GM21576 (cell line): ENCODE measurements around the gene GPX7.

Experiments
- ATAC-seq: cut with Tn5 transposase; IDR thresholded peaks from one replicate; pipeline ENCODE4 v1.9.1; 2021; ENCODE audit warnings: mild to moderate bottlenecking, moderate library complexity; ENCODE audit not compliant: unreplicated experiment

GPX7 gene

DNA sequence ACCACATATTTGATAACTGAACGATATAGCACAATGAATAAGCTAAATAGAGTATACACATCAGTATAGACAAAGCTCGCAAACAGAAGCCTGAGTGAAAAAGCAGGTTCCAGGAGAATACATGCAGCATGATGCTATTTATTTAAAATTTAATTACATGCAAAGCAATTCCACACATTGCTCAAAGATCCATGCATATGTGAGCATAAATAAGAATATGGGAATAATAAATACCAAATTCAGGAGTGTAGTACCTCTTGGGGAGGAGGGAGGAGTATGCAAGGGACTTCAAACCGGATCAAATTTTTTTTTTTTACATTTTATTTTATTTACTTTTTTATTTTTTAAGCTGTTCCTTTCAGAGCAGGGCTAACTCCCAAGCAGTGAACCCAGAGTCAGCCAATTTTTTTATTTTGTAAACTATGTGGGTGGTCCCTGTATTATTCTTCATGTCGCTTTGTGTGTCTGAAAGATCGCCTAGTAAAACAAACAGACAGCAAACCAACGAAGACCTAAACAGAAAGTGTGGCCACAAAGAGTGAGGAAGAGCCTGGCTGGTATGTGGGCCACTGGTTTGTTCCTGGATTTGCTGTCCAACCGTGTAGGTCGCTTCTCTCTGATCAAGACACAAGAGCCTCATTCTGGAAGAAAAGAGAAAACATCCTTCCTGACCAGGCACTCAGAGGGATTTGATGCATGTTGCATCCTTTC lies 26.6 kb downstream of the GPX7 start:
- no peak for ATAC-seq

GRCh38 chr1:52629325-52629643 lies 27.1 kb downstream of the GPX7 start:
- ATAC-seq, result no peak

- no peak for ATAC-seq
Observed at GRCh38 chr1:52629667-52630066, 27.5 kb downstream of the GPX7 start.

GRCh38 chr1:52631759-52632331 lies 29.7 kb downstream of the GPX7 start:
- no peak for ATAC-seq

GRCh38 chr1:52632732-52633290 lies 30.6 kb downstream of the GPX7 start, which contains the start of gene SHISAL2A:
Gene SHISAL2A (plus strand): TSS chr1:52633168. CDS start chr1:52633494, 326 bp downstream.
- ATAC-seq, result no peak

GRCh38 chr1:52633291-52633754 lies 31.2 kb downstream of the GPX7 start:
- ATAC-seq, result no peak

GRCh38 chr1:52634111-52634510 lies 31.9 kb downstream of the GPX7 start:
- no peak for ATAC-seq

- ATAC-seq, result no peak
Observed at GRCh38 chr1:52635321-52636089, 33.3 kb downstream of the GPX7 start.

DNA sequence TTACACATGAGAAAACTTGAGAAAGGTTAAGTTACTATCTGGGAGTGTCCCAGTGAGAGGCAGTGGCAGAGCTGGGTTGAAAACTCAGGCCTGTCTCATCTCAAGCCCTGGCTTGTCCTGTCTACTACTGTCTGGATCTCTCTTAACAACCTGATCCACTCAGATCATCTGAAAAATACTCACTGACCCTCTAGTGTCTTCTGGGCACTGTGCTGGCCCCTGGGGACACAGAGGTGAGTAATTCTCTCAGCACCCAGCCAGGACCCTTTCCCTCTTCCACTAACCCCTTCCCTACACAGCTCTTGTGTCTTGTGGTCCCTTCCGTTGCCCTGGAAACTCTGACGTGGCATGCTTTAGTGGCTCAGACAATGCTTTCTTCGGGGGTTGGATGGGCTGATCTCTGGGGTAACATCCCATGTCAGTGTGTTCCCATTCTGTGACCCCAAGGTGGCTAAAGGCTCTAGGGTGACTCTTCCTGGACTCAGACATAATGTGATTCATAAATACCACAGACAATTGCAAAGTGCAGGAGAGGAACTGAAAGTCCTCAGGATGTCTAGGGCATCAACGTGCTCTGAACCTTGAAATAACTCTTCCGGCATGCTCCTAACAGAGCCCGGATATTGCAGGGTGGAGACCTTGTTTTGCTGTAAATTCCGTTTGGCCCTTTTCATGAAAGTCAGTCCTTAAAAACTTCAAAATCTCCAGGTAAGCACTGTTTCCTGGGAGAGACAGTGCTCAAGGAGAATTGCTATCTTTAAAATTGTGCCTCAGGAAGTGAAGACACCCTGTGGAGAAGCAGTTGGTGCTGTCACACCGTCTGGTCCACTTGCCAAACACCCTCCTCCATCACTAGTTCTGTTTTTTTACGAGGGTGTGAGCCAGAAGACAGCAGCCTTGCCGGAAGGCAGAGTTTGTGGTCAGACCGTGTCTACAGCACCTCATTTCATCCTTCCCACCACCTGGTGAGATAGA lies 34.8 kb downstream of the GPX7 start:
- peak; percentile 76 for ATAC-seq

- ATAC-seq, result no peak
Observed at GRCh38 chr1:52637946-52638345, 35.8 kb downstream of the GPX7 start.

- ATAC-seq, result no peak
Observed at GRCh38 chr1:52640697-52641096, 38.5 kb downstream of the GPX7 start.

DNA sequence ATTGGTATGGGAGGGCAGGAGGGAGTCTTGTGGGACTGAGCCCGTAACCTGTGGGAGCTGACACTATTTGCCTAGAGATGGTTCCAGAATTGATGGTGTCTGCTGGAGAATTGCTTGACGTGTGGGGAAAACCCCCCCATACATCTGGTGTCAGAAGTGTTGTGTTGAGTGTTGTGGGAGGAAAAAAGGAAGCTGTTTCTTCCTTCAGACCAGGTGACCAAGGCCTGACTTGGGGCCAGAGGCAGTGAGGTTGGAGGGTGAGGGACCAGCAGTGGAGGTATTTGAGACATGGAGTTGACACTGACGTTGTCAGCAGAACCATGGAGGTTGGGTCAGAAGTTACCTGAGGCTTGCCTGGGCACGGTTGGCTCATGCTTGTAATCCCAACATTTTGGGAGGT lies 39.1 kb downstream of the GPX7 start:
- no peak for ATAC-seq

- no peak for ATAC-seq
Observed at GRCh38 chr1:52645261-52645660, 43.1 kb downstream of the GPX7 start.

- no peak for ATAC-seq
Observed at GRCh38 chr1:52651904-52652303, 49.7 kb downstream of the GPX7 start.

DNA sequence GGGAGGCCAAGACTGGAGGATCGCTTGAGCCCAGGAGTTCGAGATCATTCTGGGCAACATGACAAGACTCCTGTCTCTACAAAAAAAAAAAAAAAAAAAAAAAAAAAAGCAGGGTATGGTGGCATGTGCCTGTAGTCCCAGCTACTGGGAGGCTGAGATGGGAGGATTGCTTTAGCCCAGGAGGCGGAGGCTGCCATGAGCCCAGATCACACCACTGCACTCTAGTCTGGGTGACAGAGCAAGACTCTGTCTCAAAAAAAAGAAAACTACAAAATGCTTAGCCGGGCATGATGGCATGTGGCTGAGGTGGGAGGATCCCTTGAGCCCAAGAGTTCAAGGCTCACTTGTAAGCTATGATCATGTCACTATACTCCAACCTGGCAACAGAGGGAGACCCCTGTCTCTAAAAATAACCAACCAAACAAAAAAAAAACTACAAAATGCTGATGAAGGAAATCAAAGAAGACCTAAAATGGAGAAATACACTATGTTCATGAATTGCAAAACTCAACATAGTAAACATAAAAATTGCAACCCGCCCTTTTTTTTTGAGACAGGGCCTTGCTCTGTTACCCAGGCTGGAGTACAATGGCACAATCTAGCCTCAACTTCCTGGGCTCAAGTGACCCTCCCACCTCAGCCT lies 51.2 kb downstream of the GPX7 start:
- ATAC-seq, result no peak

DNA sequence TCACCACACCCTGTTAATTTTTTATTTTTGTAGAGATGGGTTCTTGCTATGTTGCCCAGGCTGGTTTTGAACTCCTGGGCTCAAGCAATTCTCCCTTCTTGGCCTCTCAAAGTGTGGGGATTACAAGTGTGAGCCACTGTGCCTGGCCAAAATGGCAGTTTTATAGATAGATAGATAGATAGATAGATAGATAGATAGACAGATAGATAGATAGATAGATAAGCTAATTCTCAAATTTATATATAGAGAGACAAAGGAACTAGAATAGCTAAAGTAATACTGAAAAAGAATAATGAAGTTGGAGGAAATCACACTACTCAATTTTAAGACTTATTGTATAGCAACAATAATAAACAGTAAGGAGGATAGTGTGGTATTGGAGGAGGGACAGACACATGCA lies 51.9 kb downstream of the GPX7 start:
- ATAC-seq, result no peak

- ATAC-seq, result no peak
Observed at GRCh38 chr1:52657702-52658101, 55.5 kb downstream of the GPX7 start.
